Kidney capillary endothelial cell (primary cell): ENCODE data around the gene KLHL40.

Experiments
- DNase-seq: peaks from one replicate; pipeline ENCODE4 v3.0.0-alpha.2; 2018; ENCODE audit warnings: low spot score

KLHL40 gene

DNA sequence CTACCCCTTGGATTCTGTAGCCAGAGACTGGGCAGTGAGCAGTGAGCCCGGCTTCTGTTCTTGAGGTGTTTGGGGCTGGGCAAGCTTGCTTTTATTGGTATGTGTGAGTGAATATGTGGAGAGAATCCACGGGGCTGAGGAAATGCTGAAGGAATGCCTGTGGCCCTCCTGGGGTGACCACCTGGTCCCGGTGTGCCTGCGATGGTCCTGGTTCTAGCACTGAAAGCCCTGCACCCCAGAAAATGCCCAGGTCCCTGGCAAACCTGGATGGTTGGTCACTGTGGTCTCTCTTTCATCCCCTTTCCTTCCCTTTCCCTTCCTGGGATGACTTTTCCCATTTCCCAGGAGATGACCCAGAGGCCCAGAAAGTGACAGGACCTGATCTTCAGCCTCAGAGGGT is 27.7 kb upstream of the KLHL40 start:
- DNase-seq = no peak

GRCh38 chr3:42658091-42658770 is 27.1 kb upstream of the KLHL40 start:
- no peak for DNase-seq

DNA sequence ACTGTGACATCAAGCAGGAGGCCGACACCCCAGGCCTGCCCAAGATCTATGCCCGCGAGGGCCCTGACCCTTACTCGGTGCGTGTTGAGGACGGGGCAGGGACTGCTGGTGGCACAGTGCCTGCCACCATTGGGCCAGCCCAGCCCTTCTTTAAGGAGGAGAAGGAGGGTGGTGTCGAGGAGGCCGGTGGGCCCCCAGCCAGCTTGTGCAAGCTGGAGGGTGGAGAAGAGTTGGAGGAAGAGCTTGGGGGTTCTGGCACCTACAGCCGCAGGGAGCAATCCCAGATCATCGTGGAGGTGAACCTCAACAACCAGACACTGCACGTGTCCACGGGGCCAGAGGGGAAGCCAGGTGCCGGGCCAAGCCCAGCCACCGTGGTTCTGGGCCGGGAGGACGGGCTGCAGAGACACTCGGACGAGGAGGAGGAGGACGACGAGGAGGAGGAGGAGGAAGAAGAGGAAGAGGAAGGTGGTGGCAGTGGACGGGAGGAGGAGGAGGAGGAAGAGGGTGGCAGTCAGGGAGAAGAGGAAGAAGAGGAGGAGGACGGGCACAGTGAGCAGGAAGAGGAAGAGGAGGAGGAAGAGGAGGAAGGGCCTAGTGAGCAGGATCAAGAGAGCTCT is 26.5 kb upstream of the KLHL40 start:
- DNase-seq = no peak

DNA sequence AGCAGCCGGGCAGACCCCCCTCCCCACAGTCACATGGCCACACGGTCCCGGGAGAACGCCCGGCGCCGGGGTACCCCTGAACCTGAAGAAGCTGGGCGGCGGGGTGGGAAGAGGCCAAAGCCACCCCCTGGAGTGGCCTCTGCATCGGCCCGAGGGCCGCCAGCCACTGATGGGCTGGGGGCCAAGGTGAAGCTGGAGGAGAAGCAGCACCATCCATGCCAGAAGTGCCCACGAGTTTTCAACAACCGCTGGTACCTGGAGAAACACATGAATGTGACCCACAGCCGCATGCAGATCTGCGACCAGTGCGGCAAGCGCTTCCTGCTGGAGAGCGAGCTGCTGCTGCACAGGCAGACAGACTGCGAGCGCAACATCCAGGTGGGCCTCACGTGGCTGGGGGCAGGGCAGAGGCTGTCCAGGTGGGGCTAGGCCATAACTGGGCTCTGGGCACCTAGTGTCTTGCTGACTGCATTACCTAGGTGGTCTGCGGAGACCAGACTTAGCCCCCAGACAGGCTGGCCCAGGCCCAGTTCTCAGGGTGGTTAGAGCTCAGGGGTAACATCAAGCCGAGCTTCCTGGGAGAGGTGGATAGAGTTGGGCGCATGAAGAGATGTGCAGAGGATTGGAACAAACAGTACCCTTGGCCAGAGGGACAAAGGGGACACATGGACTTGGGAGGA is 25.7 kb upstream of the KLHL40 start:
- DNase-seq = no peak

GRCh38 chr3:42660131-42660715 is 25.1 kb upstream of the KLHL40 start:
- no peak for DNase-seq

GRCh38 chr3:42660898-42661297 is 24.4 kb upstream of the KLHL40 start:
- no peak for DNase-seq

- no peak for DNase-seq
Observed at GRCh38 chr3:42661593-42662022, 23.7 kb upstream of the KLHL40 start.

GRCh38 chr3:42662037-42662812 is 23.1 kb upstream of the KLHL40 start:
- no peak for DNase-seq

DNA sequence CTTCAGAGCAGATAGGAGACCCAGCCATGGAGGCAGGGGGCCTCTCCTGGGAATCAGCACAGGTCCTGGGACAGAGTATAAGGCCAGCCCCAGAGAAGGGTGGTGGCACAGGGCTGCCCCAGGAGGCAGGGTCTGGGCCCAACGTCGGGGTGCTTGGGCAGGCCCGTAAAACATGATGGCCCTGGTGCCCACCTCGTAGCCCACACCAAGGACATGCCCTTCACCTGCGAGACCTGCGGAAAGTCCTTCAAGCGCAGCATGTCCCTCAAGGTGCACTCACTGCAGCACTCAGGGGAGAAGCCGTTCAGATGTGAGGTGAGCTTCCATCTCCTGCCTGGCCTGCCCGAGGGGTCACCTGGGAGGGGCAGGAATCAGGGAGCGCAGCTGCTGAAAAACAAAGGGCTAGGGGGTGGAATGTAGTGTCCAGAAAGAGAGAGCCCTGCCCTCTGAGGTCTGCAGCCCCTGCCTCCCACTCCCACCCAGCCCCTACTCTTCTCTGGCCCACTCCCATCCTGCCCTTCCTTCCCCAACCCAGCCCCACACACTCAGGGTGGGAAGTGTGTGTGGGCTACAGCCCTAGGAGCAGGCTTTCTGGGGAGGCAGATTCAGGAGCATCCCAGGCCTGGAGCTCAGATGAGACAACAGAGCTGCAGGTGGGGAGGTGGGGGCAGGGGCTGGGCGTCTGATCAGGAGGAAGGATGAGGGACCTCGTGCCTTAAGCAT is 22.4 kb upstream of the KLHL40 start:
- no peak for DNase-seq

DNA sequence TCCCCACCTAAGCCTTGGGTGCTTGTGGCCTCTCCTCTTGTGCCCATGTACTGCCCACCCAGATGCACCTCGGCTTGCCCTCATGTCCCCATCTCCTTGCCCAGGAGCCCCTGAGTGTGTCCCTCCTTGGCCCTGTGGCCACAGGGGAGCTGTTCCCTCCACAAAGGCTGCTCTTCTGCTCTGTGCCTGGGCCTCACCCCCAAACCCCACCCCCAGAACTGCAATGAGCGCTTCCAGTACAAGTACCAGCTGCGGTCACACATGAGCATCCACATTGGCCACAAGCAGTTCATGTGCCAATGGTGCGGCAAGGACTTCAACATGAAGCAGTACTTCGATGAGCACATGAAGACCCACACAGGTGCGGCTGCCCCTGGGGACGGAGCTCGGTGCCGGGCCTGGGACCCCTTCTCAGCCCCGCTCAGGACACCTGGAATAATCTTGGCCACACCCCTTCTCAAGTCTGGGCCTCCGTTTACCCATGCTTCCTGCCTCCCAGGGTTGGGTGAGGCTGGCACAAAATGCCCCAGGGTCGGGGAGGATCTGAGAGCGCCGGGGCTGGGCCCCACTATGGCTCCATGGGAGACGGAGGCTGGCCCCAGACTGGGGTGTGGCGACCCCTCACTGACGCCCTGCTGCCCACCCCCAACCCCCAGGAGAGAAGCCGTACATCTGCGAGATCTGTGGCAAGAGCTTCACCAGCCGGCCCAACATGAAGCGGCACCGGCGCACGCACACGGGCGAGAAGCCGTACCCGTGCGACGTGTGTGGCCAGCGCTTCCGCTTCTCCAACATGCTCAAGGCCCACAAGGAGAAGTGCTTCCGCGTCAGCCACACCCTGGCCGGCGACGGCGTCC is 21.5 kb upstream of the KLHL40 start:
- DNase-seq = no peak

GRCh38 chr3:42664438-42664803 is 20.9 kb upstream of the KLHL40 start:
- no peak for DNase-seq

- no peak for DNase-seq
Observed at GRCh38 chr3:42665050-42665878, 20.1 kb upstream of the KLHL40 start.

DNA sequence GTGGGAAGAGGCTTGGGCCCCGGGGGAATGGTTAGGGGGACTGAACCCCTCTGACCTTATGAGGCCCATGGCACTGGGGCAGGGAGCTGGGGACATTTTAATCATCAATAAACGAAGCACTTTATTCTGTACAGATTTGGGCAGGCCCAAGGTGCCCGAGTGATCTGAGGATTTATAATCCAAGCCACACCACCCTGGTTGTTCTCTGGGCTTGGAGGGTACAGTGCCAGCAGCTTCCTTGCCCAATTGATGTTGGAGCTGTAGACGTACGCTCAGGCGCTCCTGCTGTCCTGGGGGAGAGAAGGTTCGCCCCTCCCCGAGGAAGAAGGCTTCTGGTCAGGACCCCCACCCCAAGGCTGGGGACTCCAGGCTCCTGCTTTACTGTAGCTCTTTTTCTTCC is 19.3 kb upstream of the KLHL40 start:
- no peak for DNase-seq

- DNase-seq = no peak
Observed at GRCh38 chr3:42666577-42666998, 18.7 kb upstream of the KLHL40 start.

GRCh38 chr3:42667096-42667522 is 18.2 kb upstream of the KLHL40 start:
- no peak for DNase-seq

DNA sequence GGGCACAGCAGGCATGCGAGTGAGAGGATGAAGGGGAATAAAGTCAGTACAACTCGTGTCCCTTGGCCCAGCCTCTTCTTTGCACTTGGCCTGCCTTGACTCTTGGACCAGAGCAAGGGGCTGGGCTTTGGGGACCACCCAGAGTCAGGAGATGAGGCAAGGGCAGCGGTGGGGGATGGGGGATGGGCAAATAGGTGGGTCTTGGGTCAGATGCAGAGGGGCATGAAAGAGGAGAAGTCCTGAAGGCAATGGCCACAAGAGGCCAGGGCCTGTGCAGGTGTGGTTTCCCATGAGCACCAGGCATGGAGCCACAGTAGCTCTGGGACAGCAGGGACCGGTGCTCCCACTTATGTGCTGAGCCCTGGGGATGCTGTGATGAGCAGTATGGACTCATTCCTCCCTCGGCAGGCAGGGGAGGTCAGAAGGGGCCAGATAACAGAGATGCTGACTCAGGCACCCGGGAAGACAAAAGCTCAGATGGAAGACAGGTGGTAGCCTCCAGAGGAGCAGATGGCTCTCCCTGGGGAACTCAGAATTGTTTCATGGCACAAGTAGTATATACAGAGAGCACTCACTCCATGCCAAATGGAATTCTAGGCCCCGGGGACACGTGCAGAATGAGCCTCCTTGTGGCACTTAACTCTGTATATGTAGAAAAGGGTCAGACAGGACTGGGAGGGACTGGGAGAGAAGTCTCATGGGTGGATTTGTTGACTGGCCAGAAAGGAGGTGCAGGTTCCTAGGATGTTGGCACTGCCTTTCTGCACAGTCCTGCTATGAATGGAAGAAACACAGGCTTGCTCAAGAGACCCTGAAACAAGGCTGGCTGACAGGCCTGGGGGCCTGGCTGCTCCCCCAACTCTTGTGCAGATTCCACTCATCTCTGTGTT is 17.6 kb upstream of the KLHL40 start:
- DNase-seq = no peak

DNA sequence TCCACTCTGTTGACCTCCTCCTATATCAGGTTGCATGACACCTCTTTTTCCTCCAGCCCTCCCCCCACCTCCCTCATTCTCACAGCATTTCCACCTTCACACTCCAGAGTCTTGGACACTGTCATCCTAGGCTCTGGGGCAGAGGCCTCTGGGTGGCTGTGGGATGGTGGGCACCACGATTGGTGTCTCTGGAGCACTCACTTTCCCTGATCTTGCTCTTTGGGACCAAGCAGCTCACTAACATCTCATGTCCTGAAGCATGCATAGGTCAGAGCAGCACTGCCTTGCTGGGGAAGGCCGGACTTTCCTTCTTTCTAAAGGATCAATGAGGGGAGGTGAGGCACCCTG is 16.9 kb upstream of the KLHL40 start:
- DNase-seq = no peak

GRCh38 chr3:42668793-42669217 is 16.5 kb upstream of the KLHL40 start:
- DNase-seq = no peak
